Erythroblast (primary cell): ENCODE measurements around the gene KDM2A.

Source experiments
- GATA1 ChIP-seq: IDR thresholded peaks from 2 replicates; pipeline ENCODE4 v1.6.1; 2011; ENCODE audit warnings: low read depth, mild to moderate bottlenecking, control low read depth, low read length, moderate library complexity
- POLR2A ChIP-seq: IDR thresholded peaks from 2 replicates; pipeline ENCODE4 v1.6.1; 2011; ENCODE audit warnings: mild to moderate bottlenecking, low read length

- TF ChIP-seq POLR2A (no peak), GATA1 (no peak)
Measured at GRCh38 chr11:67158221-67158620, 39.2 kb downstream of the KDM2A start.
